SH-SY5Y (cell line): ENCODE data around the gene FANCC.

Experiments
- GATA2 ChIP-seq: IDR thresholded peaks from 2 replicates; pipeline ENCODE4 v1.6.1; 2011; ENCODE audit warnings: mild to moderate bottlenecking, low read depth, low read length
- GATA3 ChIP-seq: IDR thresholded peaks from 2 replicates; pipeline ENCODE4 v1.6.1; 2011; ENCODE audit warnings: low read depth, mild to moderate bottlenecking, low read length, moderate library complexity

The FANCC gene

DNA sequence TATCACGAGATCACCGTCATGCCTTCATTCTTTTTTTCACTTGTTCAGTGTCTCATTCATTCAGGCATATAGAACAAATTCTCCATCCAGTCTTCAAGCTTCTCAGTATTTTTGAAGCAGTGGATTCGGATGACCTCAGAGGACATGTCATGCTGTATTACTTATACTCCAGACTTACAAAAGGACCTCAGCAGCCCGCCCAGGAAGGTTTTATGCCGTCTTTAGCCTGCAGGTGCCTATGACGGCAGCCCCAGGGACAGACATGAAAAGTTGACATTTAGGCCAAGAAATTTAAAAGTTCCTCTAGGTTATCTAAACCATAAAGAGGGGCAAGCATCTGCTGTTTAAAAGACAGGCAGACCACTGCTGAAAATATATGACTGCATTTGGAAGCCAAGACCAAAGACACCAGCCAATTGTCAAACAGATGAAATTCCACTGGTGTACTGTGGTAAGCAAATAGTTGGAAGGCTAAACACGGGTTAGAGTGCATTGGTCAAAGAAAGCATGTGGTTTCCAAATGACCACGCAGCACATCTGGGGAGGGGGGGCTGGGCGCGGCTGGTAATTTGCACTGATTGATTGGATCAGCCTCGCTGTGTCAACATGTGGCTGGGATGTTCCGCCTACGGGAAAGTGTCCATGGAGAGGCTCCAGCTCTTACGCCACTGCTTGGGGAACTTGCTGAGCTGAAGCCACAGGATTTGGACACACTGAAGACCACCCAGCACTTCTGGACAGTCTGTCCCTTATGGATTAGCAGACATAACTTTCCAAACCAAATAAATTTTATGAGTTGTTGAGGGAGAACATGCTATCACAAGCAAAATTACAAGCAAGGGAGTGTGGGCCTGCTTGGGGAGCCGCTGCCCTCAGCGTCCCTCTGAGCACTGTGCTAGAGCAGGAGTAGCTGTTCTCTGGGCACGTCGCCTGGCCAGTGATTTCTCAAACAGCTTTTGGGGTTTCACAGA, 173.6 kb downstream of the FANCC start:
- no peak for TF ChIP-seq GATA3

DNA sequence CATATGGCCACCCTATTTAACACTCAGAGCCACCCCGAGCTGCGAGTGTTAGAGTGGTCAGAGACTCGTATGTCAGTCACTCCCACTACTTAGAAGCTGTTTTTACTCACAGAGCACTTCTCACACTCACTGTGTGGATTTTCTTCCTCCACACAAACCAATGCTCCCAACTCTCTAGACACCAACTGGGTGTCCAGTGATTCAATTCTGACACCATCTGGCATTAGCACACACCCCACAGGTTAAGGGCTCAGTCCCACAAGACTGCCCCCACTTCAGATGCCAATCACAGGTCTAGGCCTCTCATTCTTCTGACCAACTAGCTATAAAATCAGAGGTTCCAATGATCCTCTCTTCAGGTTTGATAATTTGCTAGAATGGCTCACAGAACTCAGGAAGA, 174.8 kb downstream of the FANCC start:
- TF ChIP-seq GATA2 (no peak), GATA3 (no peak)

DNA sequence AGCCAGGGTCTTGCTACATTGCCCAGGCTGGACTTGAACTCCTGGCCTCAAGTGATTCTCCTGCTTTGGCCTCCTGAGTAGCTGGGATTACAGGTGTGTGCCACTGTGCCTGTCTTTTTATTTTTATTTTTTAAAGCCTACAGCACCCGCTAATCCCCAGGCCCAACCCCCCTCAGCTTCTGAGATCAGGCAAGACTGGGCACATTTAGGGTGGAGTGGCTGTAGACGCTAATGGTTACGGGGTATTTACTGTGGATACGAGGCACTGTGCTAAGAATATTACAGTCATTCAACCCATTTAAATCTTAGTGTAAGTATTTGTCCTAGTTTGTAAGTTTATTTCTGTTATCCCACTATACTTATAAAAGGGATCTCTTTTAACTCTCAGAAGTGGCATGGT, 175.2 kb downstream of the FANCC start:
- no peak for TF ChIP-seq GATA3
- TF ChIP-seq GATA2, result no peak

DNA sequence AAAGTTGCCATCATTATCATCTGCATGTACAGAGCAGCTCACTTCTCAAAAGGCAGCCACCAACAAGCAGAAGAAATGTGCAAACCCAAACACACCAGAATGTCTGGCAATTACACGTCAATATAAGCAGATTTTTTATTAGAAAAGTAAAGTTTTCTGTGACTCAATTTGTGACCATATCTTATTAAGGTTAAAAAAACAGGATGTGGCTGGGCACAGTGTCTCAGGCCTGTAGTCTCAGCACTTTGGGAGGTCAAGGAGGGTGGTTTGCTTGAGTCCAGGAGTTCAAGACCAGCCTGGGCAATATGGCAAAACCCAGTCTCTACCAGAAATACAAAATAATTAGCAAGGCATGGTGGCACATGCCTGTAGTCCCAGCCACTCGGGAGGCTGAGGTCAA, 176.7 kb downstream of the FANCC start:
- no peak for TF ChIP-seq GATA2
- TF ChIP-seq GATA3, result no peak

DNA sequence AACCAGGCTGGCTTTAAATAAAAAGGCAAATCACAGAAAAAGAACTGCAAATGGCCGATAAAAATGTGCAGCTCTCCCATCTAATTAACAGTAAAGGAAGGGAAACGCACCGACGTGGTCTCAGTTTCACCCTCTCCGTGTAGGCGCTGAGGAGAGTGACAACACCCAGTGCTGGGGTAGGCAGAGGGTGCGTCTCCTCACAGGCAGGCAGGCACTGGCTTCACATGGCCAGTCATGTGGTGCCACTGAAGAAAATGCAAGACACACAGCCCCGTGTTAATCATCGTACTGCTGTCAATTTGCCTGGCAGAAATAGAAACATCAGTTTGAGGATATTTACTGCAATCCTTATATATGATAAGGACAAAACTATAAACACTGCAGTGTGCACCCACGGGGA, 178.4 kb downstream of the FANCC start:
- TF ChIP-seq GATA2, result no peak
- TF ChIP-seq GATA3, result no peak

DNA sequence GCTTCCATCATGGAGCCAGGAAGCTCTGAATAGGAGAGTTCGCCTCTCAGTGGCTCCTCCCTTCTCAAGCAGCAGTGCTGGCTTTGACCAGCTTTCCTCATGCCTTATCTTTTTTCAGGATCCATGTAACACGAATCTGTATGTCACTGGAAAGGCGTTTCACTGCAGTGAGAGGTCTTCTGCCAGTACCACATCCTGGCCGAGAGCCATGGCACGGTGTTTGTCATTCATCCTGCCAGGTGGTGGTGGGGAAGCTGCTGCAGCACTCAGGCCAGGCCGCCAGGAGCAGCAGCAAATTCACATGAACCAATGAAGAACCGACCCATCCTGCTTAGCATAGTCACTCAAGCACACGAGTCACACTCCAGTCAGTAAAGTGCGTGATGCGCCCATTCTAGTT, 179.0 kb downstream of the FANCC start:
- TF ChIP-seq GATA3 (no peak), GATA2 (peak; percentile 59)

DNA sequence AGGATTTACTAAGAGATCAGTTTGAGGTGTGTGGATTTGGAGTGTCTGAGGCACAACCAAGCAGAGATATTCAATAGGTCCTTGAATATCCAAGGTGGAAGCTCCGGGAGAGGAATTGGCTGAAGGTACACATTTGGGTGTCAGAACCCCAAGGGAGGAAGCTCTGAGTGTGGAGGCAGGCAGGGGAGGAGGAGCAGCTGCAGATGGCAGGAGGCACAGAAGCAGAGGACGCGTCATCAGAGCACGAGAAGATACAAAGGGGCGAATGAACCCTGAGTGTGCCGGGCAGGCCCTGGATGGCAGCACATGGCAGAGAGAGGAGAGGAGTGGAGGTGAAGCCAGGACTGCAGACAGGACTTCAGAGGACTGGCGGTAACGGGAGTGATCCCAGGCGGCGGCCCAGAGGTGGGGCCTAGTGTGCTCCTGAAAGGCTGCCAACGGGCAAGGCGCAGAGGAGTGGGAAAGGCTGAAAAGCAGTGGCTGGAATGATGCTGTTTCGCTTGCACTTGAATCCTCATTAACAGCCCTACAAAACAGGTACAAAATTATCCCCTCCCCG, 179.8 kb downstream of the FANCC start:
- TF ChIP-seq GATA2 (no peak), GATA3 (no peak)

DNA sequence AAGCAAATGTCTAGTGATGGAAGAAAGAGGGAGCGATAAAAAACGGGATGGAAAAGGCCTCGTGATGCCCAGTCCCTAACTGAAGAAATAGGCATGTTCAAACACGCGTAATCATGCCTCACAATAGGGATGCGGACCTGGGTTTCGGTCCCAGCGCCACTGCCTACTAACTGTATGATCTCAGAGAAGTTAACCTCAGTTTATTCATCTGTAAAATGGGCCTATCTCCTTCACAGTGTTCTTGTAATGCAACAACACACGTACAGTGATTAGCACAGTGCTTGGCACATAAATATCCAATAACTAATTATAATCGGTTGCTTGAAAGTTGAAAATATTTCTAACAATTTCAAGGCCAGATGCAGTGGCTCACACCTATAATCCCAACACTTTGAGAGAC, 181.8 kb downstream of the FANCC start:
- TF ChIP-seq GATA2 (no peak), GATA3 (no peak)

DNA sequence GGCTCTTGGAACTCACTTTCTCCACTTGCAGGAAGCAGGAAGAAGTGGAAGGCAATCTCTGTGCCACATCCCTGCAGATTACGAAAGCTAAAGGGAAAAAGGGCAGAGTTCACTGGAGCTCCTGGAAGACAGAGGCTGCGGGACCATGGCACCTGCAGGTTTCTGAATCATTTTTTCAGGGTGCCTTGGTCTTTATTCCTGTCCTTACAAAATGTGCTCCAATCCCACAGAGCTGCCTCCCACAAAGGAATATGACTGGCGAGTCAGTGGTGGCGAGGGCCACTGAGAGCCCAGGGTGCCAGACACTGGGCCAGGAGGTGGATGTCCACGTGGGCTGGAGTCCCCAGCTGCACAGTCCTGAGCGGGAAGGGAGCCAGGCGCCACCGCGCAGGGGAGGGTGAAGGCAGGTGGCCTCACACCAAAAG, 183.0 kb downstream of the FANCC start:
- TF ChIP-seq GATA2, result no peak
- TF ChIP-seq GATA3, result no peak

DNA sequence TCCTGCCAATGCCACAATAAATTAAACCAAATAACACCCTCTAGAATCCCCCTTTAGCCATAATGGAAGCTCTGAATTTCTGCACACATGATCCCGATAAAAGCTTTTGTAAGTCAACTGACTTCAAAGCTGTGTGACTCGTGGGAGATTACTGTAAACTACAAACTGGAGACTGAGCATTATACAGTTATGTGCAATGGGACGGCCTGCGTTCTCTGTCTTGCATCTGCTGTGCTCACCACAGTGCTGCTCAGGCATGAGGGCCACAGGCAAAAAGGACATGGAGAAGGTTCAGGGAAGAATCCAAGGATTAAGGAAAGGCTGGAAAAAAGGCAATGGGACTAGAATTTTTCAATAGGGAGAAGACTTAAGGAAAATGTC, 184.2 kb downstream of the FANCC start:
- TF ChIP-seq GATA3 (no peak), GATA2 (no peak)

DNA sequence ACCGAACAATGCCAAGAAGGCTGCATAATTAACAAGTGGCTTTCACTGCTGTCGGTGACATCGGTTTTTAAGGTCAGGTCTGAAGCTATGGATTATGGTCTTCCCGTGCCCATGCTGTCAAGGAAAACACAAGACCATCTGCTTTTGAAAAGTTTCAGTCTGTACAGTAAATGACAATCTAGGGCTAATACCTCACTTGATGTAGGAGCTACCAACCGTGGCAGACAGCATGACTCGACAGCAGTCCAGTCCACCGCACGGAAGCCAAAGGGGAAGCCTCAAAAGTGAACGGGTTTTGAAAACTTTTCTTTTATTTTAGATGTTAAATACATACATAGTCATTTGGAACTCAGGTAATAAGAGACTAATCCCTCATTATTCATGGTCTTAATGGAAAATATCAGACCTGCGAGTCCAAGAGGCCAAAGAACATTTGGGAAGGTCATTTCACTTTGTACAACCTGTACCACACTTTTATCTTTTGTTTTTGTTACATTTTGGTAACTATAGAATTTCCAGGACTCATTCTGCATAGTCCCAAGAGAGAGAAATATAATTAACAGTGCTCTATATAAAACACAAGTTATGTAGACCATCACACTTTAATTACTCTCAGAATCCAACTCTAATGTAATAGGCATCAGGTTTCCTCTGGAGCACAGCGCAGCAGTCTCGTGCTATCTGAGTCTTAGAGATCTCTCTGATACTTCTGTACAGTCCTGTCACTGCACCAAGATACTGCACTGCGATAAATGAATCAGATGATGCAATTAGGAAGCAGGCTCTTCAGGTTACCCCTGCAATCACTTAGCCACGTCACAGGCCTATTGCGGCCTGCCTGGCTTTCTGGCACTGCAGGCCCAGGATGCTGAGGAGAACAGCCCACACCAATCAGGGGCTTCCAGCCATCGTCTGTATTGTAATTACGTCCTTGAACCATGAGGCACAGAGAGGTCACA, 184.9 kb downstream of the FANCC start:
- peak; percentile 100 for TF ChIP-seq GATA3
- peak; percentile 100 for TF ChIP-seq GATA2

DNA sequence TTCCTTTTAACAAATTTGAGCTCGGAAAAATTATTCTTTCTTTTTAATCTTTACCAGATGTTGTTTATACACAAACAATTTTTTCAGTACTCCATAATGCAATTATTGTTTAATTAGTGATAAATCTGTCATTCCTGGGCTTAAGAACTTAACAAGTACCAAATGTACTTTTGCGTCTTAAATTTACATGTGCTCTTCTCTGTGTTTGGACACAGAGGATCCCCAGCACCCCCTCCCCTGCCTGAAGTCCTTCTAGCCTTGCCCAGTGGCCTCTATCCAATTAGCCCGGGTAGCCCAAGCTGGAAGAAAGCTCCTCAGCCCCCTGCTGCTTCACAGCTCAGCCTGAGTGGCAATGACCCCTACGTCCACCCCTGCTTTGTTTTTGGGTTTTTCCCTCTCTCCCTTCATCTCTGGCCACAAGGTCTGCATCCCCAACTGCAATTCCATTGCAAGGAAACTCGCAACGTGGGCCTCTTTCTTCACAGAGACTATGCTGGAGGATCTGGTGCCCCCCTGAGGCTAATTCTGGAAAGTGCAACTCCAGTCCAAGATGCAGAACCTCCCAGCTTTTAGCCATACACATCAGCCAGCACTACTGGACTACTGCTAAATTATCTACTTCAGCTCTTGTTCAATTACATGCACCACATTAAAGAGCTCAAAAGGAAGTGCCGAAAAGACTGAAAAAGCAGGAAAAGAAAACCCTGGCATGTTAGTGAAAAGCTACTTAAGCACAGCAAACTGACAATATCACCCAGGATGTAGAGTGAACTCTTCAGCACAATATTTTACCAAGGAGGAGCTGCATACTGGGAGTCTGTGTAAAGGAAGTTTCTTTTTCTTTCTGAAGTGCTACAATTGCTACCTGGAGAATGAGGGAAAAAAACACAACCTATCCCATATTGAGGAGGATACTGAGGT, 186.2 kb downstream of the FANCC start:
- TF ChIP-seq GATA3 (no peak), GATA2 (no peak)

DNA sequence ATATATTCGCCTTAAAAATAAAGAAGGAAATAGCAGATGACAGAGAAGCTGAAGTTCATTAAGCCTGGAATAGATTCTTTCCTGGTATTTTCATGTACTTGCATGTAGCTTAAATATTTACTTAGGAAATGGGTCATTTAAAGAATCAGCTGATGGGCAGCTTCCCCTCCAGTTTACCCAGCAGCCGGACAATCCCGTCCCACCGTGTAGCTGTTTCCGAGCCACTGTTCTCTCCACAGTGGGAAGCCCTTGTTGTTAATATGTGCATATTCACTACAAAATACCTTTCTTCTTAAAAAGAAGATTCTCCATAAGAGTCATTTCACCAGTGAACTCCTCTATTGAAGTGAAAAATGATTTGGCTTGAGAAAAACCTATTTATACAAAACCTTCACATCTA, 187.0 kb downstream of the FANCC start:
- no peak for TF ChIP-seq GATA3
- TF ChIP-seq GATA2, result no peak
